Brain microvascular endothelial cell (primary cell): ENCODE measurements around the gene BTBD9.

Source experiments
- DNase-seq: peaks from one replicate; pipeline ENCODE4 v3.0.0-alpha.2; 2020
- H3K27ac ChIP-seq: fragments of 250-450 bp; sonication (Bioruptor Pico); 2 replicates; pipeline ENCODE4 v1.5.1; 2020; ENCODE audit warnings: mild to moderate bottlenecking, moderate library complexity
- H3K27me3 ChIP-seq: fragments of 250-450 bp; sonication (Bioruptor Pico); replicated peaks from 2 replicates; pipeline ENCODE4 v1.5.1; 2020; ENCODE audit warnings: mild to moderate bottlenecking
- H3K36me3 ChIP-seq: fragments of 250-450 bp; sonication (Bioruptor Pico); replicated peaks from 2 replicates; pipeline ENCODE4 v1.5.1; 2020; ENCODE audit warnings: mild to moderate bottlenecking
- H3K4me3 ChIP-seq: 2 replicates; pipeline ENCODE4 v1.5.1; 2011; ENCODE audit warnings: low read depth, mild to moderate bottlenecking, control low read depth, low read length, moderate library complexity
- CTCF ChIP-seq: IDR thresholded peaks from 2 replicates; pipeline ENCODE4 v1.5.1; 2011; ENCODE audit warnings: low read depth, mild to moderate bottlenecking, moderate library complexity, low read length, control low read depth, inconsistent platforms; ENCODE audit errors: missing control alignments
- in situ Hi-C: cut with HindIII; loops from 2 replicates; pipeline ENCODE4 v1.10.0; 2017; ENCODE audit warnings: low sequenced_read_pairs, low pct_ligation_motif_present

BTBD9 gene

GRCh38 chr6:38151580-38152500 is 487.9 kb downstream of the BTBD9 start:
- in situ Hi-C loops, result no loop called here
- Histone ChIP-seq H3K36me3 (peaks cover 2% of the 10 kb centered on the region), H3K27ac (no peak overlapping the region), H3K27me3 (no peaks in the 10 kb centered on the region), H3K4me3 (no peak overlapping the region)
- TF ChIP-seq CTCF, result no peak
- no peak for DNase-seq

DNA sequence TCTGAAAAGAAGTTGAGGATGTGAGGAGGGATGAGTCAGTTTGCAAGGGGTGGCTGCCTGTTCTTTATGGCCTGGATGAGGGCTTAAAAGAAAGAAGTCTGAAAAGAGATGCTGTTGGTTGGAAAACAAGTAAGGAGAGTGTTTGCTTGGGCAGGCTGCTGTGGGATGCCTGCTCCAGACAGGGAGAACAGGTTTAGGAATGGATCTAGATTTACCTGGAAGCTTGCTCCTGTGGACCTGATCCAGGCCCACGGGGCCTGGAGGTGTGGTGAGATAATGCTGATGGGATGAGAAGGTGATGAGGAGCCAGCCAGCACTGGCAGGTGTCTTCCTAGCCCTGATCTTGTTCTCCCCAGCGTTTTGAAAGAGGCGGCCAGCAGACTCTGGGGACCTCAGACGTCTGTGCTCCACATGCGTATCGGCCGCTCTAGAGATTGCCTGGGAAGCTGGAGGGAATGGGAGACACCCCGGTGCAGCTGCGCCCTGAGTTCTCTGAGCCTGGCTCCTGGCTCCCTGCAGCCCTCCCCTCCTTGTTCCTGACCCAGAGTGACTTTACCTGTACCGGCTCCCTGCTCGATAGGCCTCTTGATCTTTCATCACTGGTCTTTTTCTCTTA is 488.9 kb downstream of the BTBD9 start:
- no peak overlapping the region for H3K27ac ChIP-seq
- in situ Hi-C loops, result no loop called here
- peaks cover 2% of the 10 kb centered on the region for H3K36me3 ChIP-seq

GRCh38 chr6:38150021-38150420 is 489.7 kb downstream of the BTBD9 start:
- peaks cover 2% of the 10 kb centered on the region for H3K36me3 ChIP-seq
- no peak for TF ChIP-seq CTCF
- H3K27ac ChIP-seq, result no peak overlapping the region
- H3K27me3 ChIP-seq, result no peaks in the 10 kb centered on the region
- in situ Hi-C loops, result no loop called here
- no peak overlapping the region for H3K4me3 ChIP-seq
- DNase-seq, result no peak

More for the DNA sequence above, 488.9 kb downstream of the BTBD9 start:
- Histone ChIP-seq H3K27me3 (no peaks in the 10 kb centered on the region), H3K4me3 (no peak overlapping the region)
- no peak for TF ChIP-seq CTCF
- no peak for DNase-seq

DNA sequence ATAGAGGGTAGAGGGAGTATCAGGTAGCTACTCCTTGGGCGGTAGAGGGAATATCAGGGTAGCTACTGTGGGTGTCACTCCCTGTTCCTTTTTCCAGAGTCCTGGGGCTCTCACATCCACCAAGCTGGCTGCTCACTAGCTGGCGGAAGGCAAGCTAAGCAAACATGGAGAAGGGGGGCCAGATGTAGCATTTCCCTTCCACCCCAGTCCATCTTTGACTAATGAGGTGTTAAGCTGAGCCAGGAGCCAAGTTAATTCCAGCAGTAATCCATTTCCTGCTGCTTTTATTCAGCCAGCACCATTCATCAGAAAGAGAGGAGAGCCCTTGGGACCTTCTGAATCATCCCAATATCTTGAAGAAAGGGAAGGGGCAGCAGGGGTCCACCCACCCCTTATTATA is 490.2 kb downstream of the BTBD9 start:
- no peak for TF ChIP-seq CTCF
- no peak for DNase-seq
- Histone ChIP-seq H3K27ac (no peak overlapping the region), H3K4me3 (no peak overlapping the region), H3K27me3 (no peaks in the 10 kb centered on the region), H3K36me3 (peaks cover 2% of the 10 kb centered on the region)
- in situ Hi-C loops, result no loop called here

DNA sequence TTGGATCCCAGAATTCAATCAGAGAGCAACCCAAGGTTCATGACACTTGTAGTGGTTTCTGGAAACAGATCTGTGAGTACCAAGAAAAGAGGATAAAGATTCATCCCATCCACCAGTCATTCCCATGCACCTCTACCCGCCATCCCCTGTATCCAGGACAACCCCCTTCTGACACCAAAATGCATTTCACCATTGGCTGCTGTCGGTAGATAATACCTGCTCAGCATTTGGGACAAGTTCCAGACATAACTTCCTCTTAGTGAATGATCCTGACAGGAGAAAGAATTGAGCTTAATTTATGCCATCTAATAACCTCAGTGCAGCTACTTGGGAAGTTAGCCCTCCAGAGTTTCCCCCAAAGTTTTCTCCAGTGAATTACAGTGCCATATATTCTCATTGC is 491.1 kb downstream of the BTBD9 start:
- TF ChIP-seq CTCF, result no peak
- in situ Hi-C loops, result no loop called here

More for the DNA sequence above, 491.1 kb downstream of the BTBD9 start:
- H3K36me3 ChIP-seq, result peaks cover 2% of the 10 kb centered on the region
- H3K27ac ChIP-seq, result no peak overlapping the region
- no peak for DNase-seq
- H3K27me3 ChIP-seq, result no peaks in the 10 kb centered on the region
- H3K4me3 ChIP-seq, result no peak overlapping the region
